ENCODE results near the gene ATP1A3.

DNA sequence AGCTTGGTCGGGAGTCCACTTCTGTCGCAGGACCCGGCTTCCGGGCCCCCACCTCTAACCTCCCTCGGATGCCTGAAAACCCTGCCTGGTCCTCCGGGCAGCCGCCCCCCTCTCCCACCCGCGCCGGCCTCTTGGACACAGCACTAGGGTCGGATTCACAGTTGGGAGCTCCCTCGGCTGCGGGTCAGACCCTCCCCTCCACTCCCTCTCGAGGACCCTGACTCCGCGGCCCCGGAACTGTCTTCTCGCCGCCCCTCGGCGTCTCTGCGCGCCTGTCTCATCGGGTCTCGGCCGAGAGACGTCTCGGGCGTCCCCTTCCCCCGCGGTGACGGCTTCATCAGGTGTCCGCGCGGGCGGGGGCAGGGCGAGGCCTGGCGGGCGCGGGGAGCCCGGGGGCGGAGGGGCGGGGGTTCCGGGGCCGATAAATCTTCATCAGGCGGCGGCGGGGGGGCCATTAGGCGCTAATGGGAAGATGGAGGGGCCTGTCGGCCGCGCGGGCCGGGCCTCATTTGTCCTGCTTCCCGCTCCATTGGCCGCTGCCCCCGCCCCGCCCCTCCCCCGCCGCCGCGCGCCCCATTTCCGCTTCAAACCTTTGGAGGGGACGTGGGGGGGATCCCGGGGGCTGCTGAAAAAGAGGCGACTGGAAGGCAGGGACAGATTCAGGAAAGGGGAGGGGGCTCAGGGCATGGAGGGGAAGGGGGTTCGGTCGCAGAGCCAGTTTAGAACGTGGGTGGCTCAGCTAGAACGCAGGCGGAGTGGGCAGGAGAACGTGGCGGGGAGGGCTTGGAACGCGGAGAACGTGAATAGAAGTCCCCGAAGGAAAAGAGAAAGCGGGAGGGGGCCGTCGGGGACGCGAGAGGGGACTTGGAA is 53.9 kb downstream of the ATP1A3 start:
- no peak for TF ChIP-seq POLR2A (IDR thresholded peaks at IDR 0.05)
- TF ChIP-seq, protein P1, sequence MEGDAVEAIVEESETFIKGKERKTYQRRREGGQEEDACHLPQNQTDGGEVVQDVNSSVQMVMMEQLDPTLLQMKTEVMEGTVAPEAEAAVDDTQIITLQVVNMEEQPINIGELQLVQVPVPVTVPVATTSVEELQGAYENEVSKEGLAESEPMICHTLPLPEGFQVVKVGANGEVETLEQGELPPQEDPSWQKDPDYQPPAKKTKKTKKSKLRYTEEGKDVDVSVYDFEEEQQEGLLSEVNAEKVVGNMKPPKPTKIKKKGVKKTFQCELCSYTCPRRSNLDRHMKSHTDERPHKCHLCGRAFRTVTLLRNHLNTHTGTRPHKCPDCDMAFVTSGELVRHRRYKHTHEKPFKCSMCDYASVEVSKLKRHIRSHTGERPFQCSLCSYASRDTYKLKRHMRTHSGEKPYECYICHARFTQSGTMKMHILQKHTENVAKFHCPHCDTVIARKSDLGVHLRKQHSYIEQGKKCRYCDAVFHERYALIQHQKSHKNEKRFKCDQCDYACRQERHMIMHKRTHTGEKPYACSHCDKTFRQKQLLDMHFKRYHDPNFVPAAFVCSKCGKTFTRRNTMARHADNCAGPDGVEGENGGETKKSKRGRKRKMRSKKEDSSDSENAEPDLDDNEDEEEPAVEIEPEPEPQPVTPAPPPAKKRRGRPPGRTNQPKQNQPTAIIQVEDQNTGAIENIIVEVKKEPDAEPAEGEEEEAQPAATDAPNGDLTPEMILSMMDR (IDR thresholded peaks at IDR 0.05) = no peak
